Breast epithelium (tissue), 3 donors: Measurements from ENCODE around the gene ZNF331.

Source experiments
- CTCF ChIP-seq, 3 donors: fragments of 450-650 bp; IDR thresholded peaks; one replicate each; pipeline ENCODE4 v1.5.1; 2016 to 2017; ENCODE audit warnings: antibody characterized with exemption in 3 of 3, mild to moderate bottlenecking in 3 of 3, moderate library complexity in 3 of 3
- POLR2A ChIP-seq: fragments of 450-650 bp; IDR thresholded peaks from one replicate; pipeline ENCODE4 v1.6.1; 2016; ENCODE audit warnings: antibody characterized with exemption, mild to moderate bottlenecking, moderate library complexity

DNA sequence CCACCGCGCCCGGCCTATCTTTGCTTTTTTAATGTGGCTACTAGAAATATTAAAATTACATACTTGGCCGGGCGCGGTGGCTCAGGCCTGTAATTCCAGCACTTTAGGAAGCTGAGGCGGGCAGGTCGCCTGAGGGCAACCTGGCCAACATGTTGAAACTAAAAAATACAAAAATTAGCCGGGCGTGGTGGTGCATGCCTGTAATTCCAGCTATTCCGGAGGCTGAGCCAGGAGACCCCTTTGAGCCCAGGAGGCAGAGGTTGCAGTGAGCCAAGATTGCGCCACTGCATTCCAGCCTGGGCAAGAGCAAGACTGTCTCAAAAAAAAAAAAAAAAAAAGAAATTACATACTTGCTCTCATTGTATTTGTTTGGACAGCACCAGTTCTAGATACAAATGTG is 59.1 kb downstream of the ZNF331 start:
- TF ChIP-seq CTCF (IDR thresholded peaks at IDR 0.05) = no peak
- no peak for TF ChIP-seq POLR2A
